ENCODE data around the gene ALOX5AP. TPM values are rescaled to one million over a fixed set of nuclear protein-coding genes. Genes with fewer than 3 reads are reported as not detected.

ALOX5AP gene
- total and polyA plus RNA-seq, 10 of the 15 experiments (the other 5 are each of a cell fraction or from before 2014, with no cell fraction given): 45.9 to 426 (median 109) TPM

DNA sequence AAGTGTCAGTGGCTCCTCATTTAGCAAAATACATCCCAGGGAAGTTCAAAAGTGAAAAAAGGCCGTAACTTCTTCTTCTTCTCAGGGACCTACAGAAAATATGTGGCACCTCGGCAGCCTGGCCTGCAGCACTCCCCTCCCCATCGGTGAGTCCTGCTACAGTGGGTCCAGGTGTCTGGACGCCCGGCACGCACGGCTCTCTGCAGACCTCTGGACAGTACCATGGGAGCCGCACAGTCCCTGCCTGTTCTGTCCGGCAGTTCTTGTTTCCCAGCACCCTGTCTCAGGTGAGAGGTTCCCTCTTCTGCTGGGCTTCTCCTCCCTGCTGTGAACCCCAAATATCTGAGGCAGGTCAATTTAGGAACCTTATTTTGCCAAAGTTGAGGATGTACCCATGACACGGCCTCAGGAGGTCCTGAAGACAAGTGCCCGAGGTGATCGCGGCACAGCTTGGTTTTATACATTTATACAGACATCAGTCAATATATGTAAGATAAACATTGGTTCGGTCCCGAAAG, 36.8 kb upstream of the ALOX5AP start:
- intact Hi-C loops (cut with micrococcal nuclease; ENCODE audit: unreplicated experiment) (no loop called here), in situ Hi-C loops (cut with MboI) (no loop called here)
- Histone ChIP-seq H4K20me1 (ENCODE audit: control insufficient read depth, insufficient read depth) (no peaks in the 10 kb centered on the region), H3K4me3 (no peak overlapping the region), H3K4me2 (ENCODE audit: control insufficient read depth, insufficient read depth) (no peak overlapping the region), H3K79me2 (ENCODE audit: control insufficient read depth, insufficient read depth, low read length) (no peaks in the 10 kb centered on the region), H3K9me3 (replicated peaks; ENCODE audit: control insufficient read depth, insufficient read depth, low read length) (no peaks in the 10 kb centered on the region), H3K27ac (ENCODE audit: control insufficient read depth, insufficient read depth) (no peak overlapping the region), H2AFZ (ENCODE audit: control insufficient read depth, low read depth, low read length) (no peak overlapping the region), H3K36me3 (ENCODE audit: control insufficient read depth in 2 of 2, insufficient read depth in 2 of 2, low read length in 1 of 2) (no peaks in the 10 kb centered on the region), H3K9ac (ENCODE audit: control insufficient read depth, insufficient read depth, low read length) (no peak overlapping the region), H3K4me1 (ENCODE audit: control insufficient read depth, insufficient read depth, low read length) (peaks cover 9% of the 10 kb centered on the region), H3K27me3 (replicated peaks in 1 of 2; ENCODE audit: control insufficient read depth in 2 of 2, insufficient read depth in 2 of 2, low read length in 1 of 2) (peaks cover 0 to 2% of the 10 kb centered on the region in 2 experiments; a peak in 2 of 4 replicates)
- ChIA-PET RAD21 (ENCODE audit: unreplicated experiment) (no interaction called here), POLR2A (no interaction called here), CTCF (no interaction called here), SMC1A (ENCODE audit: uncharacterized antibody, unreplicated experiment) (no interaction called here)
- FAIRE-seq (no peak), ATAC-seq (no peak), DNase-seq (ENCODE audit: low read depth, low spot score) (no peak)
- TF ChIP-seq YBX1 (IDR thresholded peaks at IDR 0.05) (no peak), SUPT20H (IDR thresholded peaks at IDR 0.05; ENCODE audit: borderline replicate concordance, control insufficient read depth, low read depth, low read length) (no peak), TBL1XR1 (IDR thresholded peaks at IDR 0.05; ENCODE audit: low read depth, low read length) (no peak), KDM1A (IDR thresholded peaks at IDR 0.05; ENCODE audit: borderline replicate concordance) (no peak), RBBP5 (conservative IDR thresholded peaks at IDR 0.05) (no peak), LARP7 (IDR thresholded peaks at IDR 0.05) (no peak), ATF3 (IDR thresholded peaks at IDR 0.05; ENCODE audit: borderline replicate concordance, extremely low read depth, low read depth, low read length) (no peak), ZNF384 (IDR thresholded peaks at IDR 0.05; ENCODE audit: borderline replicate concordance, low read depth, low read length) (no peak), BCL11A (IDR thresholded peaks at IDR 0.05; ENCODE audit: low read depth, low read length) (no peak), YY1 (IDR thresholded peaks at IDR 0.05; ENCODE audit: low read depth, low read length) (no peak), SREBF2 (IDR thresholded peaks at IDR 0.05; ENCODE audit: low read length) (no peak), CTCF (IDR thresholded peaks at IDR 0.05 in 2 of 3, conservative IDR thresholded peaks at IDR 0.05 in 1 of 3; ENCODE audit: control insufficient read depth in 2 of 3, extremely low read depth in 1 of 3, insufficient read depth in 1 of 3, low read depth in 3 of 3, low read length in 3 of 3) (no peak), RB1 (IDR thresholded peaks at IDR 0.05; ENCODE audit: borderline replicate concordance) (no peak), NFXL1 (IDR thresholded peaks at IDR 0.05; ENCODE audit: borderline replicate concordance) (no peak)
- TF ChIP-seq, protein P1, sequence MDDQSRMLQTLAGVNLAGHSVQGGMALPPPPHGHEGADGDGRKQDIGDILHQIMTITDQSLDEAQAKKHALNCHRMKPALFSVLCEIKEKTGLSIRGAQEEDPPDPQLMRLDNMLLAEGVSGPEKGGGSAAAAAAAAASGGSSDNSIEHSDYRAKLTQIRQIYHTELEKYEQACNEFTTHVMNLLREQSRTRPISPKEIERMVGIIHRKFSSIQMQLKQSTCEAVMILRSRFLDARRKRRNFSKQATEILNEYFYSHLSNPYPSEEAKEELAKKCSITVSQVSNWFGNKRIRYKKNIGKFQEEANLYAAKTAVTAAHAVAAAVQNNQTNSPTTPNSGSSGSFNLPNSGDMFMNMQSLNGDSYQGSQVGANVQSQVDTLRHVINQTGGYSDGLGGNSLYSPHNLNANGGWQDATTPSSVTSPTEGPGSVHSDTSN (IDR thresholded peaks at IDR 0.05; ENCODE audit: insufficient replicate concordance, low read depth, low read length): no peak
- TF ChIP-seq, protein P2, sequence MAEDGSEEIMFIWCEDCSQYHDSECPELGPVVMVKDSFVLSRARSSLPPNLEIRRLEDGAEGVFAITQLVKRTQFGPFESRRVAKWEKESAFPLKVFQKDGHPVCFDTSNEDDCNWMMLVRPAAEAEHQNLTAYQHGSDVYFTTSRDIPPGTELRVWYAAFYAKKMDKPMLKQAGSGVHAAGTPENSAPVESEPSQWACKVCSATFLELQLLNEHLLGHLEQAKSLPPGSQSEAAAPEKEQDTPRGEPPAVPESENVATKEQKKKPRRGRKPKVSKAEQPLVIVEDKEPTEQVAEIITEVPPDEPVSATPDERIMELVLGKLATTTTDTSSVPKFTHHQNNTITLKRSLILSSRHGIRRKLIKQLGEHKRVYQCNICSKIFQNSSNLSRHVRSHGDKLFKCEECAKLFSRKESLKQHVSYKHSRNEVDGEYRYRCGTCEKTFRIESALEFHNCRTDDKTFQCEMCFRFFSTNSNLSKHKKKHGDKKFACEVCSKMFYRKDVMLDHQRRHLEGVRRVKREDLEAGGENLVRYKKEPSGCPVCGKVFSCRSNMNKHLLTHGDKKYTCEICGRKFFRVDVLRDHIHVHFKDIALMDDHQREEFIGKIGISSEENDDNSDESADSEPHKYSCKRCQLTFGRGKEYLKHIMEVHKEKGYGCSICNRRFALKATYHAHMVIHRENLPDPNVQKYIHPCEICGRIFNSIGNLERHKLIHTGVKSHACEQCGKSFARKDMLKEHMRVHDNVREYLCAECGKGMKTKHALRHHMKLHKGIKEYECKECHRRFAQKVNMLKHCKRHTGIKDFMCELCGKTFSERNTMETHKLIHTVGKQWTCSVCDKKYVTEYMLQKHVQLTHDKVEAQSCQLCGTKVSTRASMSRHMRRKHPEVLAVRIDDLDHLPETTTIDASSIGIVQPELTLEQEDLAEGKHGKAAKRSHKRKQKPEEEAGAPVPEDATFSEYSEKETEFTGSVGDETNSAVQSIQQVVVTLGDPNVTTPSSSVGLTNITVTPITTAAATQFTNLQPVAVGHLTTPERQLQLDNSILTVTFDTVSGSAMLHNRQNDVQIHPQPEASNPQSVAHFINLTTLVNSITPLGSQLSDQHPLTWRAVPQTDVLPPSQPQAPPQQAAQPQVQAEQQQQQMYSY (CRISPR knock-in tag; IDR thresholded peaks at IDR 0.05): no peak
- WGBS (ENCODE audit: insufficient coverage, insufficient replicate concordance, low lambda C conversion rate, missing lambda C conversion rate): 66% methylated on average over 15 of the region's 15 CpGs
- no TSS peak for BruUV-seq (replicated peaks)

Data from GM12878 (cell line).